HG02678 (cell line): ENCODE results near the gene CHST11.
A peak's percentile ranks its signal among the peaks of the same experiment; 100 is the strongest.

Experiments used
- ATAC-seq: cut with Tn5 transposase; IDR thresholded peaks from one replicate; pipeline ENCODE4 v1.9.1; 2021; ENCODE audit warnings: mild to moderate bottlenecking, moderate library complexity; ENCODE audit not compliant: unreplicated experiment

CHST11 gene

GRCh38 chr12:104668274-104668718, 211.5 kb downstream of the CHST11 start:
- no peak for ATAC-seq

- ATAC-seq, result no peak
These were observed 212.5 kb downstream of the CHST11 start for GRCh38 chr12:104669089-104669721.

GRCh38 chr12:104669851-104670337, 213.1 kb downstream of the CHST11 start:
- ATAC-seq, result peak; percentile 74

- ATAC-seq, result no peak
These were observed 214.0 kb downstream of the CHST11 start for GRCh38 chr12:104670439-104671408.

GRCh38 chr12:104671409-104672095, 214.8 kb downstream of the CHST11 start:
- peak; percentile 59 for ATAC-seq

- ATAC-seq, result no peak
These were observed 215.3 kb downstream of the CHST11 start for GRCh38 chr12:104672096-104672445.

- ATAC-seq, result no peak
These were observed 215.9 kb downstream of the CHST11 start for GRCh38 chr12:104672501-104673265.

GRCh38 chr12:104673294-104673693, 216.5 kb downstream of the CHST11 start:
- no peak for ATAC-seq

- no peak for ATAC-seq
These were observed 217.1 kb downstream of the CHST11 start for GRCh38 chr12:104673696-104674482.

GRCh38 chr12:104676636-104677035, 219.9 kb downstream of the CHST11 start:
- ATAC-seq, result no peak

- no peak for ATAC-seq
These were observed 220.8 kb downstream of the CHST11 start for GRCh38 chr12:104677441-104678089.

- no peak for ATAC-seq
These were observed 223.3 kb downstream of the CHST11 start for GRCh38 chr12:104680070-104680469.

GRCh38 chr12:104680491-104680890, 223.7 kb downstream of the CHST11 start:
- ATAC-seq, result no peak

GRCh38 chr12:104681012-104681690, 224.4 kb downstream of the CHST11 start:
- ATAC-seq, result no peak

- peak; percentile 66 for ATAC-seq
These were observed 226.1 kb downstream of the CHST11 start for GRCh38 chr12:104682790-104683279.

- ATAC-seq, result no peak
These were observed 227.2 kb downstream of the CHST11 start for GRCh38 chr12:104683831-104684503.

GRCh38 chr12:104684884-104685283, 228.1 kb downstream of the CHST11 start:
- no peak for ATAC-seq

GRCh38 chr12:104685366-104685765, 228.6 kb downstream of the CHST11 start:
- no peak for ATAC-seq
